Subcutaneous adipose tissue (tissue), 4 donors: ENCODE data around the gene ADGRE2. TPM values are rescaled to one million over a fixed set of nuclear protein-coding genes. Genes with fewer than 3 reads are reported as not detected.

Experiments used
- total RNA-seq, 4 donors: library from RNA; depleted of rRNA; stranded (reverse); fragments of >200 nt; gene quantifications; one replicate each; pipeline ENCODE4 v1.1.0, GENCODE V29; 2016
- TF ChIP-seq, protein P1 (sequence below): fragments of 450-650 bp; IDR thresholded peaks from one replicate; pipeline ENCODE4 v1.5.1; 2016; ENCODE audit warnings: low read depth, mild to moderate bottlenecking, control low read depth, antibody characterized with exemption, moderate library complexity

The ADGRE2 gene
- total RNA-seq, 4 donors from 2014 or later, result 2.3 to 18.4 (median 4.1) TPM

DNA sequence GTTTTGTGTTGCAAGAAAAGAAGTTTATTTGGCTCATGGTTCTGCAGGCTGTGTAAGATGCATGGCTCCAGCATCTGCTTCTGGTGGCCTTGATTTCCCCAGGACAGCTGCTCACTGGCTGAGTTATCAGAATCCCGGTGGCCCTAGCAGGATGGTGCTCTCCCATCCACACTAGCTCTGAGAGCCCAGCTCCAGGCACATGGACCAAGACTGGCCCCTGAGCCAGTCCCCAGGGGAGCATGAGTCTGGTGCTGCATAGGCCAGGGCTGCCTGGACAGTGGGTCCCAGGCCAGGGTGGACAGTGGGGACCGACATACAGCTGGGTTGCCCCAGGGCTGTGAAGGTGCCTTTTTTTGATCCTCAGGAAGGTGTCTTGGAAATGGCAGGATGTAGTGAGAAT lies 10.4 kb downstream of the ADGRE2 start:
- TF ChIP-seq, protein P1, sequence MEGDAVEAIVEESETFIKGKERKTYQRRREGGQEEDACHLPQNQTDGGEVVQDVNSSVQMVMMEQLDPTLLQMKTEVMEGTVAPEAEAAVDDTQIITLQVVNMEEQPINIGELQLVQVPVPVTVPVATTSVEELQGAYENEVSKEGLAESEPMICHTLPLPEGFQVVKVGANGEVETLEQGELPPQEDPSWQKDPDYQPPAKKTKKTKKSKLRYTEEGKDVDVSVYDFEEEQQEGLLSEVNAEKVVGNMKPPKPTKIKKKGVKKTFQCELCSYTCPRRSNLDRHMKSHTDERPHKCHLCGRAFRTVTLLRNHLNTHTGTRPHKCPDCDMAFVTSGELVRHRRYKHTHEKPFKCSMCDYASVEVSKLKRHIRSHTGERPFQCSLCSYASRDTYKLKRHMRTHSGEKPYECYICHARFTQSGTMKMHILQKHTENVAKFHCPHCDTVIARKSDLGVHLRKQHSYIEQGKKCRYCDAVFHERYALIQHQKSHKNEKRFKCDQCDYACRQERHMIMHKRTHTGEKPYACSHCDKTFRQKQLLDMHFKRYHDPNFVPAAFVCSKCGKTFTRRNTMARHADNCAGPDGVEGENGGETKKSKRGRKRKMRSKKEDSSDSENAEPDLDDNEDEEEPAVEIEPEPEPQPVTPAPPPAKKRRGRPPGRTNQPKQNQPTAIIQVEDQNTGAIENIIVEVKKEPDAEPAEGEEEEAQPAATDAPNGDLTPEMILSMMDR, result no peak

DNA sequence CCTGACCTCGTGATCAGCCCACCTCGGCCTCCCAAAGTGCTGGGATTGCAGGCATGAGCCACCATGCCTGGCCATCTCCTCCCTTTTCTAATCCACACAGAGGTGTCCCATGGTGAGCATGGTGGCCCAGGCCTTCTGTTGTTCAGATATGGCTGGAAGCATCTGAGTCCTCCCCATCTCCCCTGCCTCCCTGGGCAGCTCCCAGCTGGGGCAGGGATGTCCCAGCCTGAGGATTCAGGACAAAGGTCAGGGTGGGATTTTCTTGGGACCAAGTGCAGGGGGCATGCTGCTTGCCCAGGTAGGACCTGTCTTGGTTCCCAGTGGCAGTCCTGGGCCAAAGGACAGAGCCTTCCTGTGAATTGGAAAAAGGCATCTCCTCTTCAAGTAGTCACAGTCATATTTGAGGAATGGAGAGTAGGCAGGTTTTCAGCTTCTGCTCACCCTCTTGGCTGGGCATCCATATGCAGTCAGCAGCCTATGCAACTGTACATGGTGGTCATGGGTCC lies 10.8 kb downstream of the ADGRE2 start:
- TF ChIP-seq, protein P1, result no peak

- TF ChIP-seq, protein P1, result no peak
Observed at GRCh38 chr19:14764401-14764800, 14.0 kb downstream of the ADGRE2 start.

GRCh38 chr19:14763497-14764145 lies 14.7 kb downstream of the ADGRE2 start:
- TF ChIP-seq, protein P1, result no peak

DNA sequence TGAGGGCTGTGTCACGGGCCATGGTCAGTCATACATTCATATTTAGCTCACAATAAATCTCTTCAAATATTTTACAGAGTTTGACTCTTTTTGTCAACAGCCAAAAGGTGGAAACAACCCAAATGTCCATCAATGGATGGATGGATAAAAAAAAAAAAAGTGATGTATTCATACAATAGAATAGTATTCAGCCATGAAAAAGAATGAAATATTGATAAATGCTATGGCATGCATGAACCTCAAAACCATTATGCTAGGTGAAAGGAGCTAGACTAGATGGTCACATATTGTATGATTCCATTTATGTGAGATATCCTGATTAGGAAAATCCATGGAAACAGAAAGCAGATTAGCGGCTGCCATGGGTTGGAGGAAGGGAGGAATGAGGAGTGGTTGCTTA lies 16.2 kb downstream of the ADGRE2 start:
- TF ChIP-seq, protein P1, result no peak

GRCh38 chr19:14761607-14762006 lies 16.8 kb downstream of the ADGRE2 start:
- TF ChIP-seq, protein P1, result no peak

DNA sequence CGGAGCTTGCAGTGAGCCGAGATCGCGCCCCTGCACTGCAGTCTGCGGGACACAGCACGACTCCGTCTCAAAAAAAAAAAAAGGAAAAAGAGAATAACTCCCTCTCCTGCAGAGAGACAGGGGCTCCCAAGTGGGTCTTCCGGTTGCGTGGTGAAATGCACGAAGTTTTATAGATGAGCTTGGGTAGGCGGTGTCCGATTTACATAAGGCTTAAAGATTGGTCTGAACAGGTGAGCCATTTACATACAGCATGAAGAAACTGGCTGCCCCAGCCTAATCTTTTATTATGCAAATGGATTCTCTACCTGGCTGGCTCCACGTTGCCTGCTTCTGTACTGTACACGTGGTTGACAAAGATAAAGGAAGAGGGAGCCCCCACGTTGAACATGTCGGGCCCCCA lies 19.5 kb downstream of the ADGRE2 start:
- TF ChIP-seq, protein P1, result no peak
